OCI-LY1 (cell line): ENCODE measurements around the gene SERPINA6.

Experiments used
- H2AFZ ChIP-seq: fragments of 200-600 bp; sonication (generic), shearing (Covaris generic); 2 replicates; pipeline ENCODE4 v1.6.0; 2014; ENCODE audit warnings: antibody characterized with exemption, mild to moderate bottlenecking, low read length
- H3F3A ChIP-seq: fragments of 200-600 bp; sonication (generic), shearing (Covaris generic); 2 replicates; pipeline ENCODE4 v1.6.0; 2014; ENCODE audit warnings: mild to moderate bottlenecking, antibody characterized with exemption, low read length, moderate library complexity; ENCODE audit not compliant: insufficient read depth
- H3K27ac ChIP-seq: fragments of 200-600 bp; sonication (generic); 2 replicates; pipeline ENCODE4 v1.5.1; 2014; ENCODE audit warnings: low read length, mixed run types, mild to moderate bottlenecking, low read depth; ENCODE audit not compliant: poor library complexity, severe bottlenecking
- H3K27me3 ChIP-seq: fragments of 200-600 bp; sonication (generic); 2 replicates; pipeline ENCODE4 v1.6.0; 2014; ENCODE audit warnings: antibody characterized with exemption, mild to moderate bottlenecking, low read length, moderate library complexity; ENCODE audit not compliant: insufficient read depth
- H3K36me3 ChIP-seq: fragments of 200-600 bp; sonication (generic); 2 replicates; pipeline ENCODE4 v1.6.1; 2014; ENCODE audit warnings: mild to moderate bottlenecking, antibody characterized with exemption, low read length, moderate library complexity, mixed read lengths; ENCODE audit not compliant: insufficient read depth
- H3K4me1 ChIP-seq: fragments of 200-600 bp; sonication (generic); 2 replicates; pipeline ENCODE4 v1.5.1; 2014; ENCODE audit warnings: mild to moderate bottlenecking, low read length, moderate library complexity; ENCODE audit not compliant: insufficient read depth, severe bottlenecking
- H3K4me2 ChIP-seq: fragments of 200-600 bp; sonication (generic), shearing (Covaris generic); 2 replicates; pipeline ENCODE4 v1.6.1; 2014; ENCODE audit warnings: low read length
- H3K4me3 ChIP-seq: fragments of 200-600 bp; sonication (generic); 2 replicates; pipeline ENCODE4 v1.5.1; 2014; ENCODE audit warnings: low read length, low read depth, mild to moderate bottlenecking, mixed read lengths; ENCODE audit not compliant: poor library complexity, severe bottlenecking
- H3K79me2 ChIP-seq: fragments of 200-600 bp; shearing (Covaris generic); 2 replicates; pipeline ENCODE4 v1.6.1; 2016; ENCODE audit warnings: mixed run types, low read length, mixed read lengths; ENCODE audit not compliant: insufficient read depth
- H3K9ac ChIP-seq: fragments of 200-600 bp; sonication (generic), shearing (Covaris generic); 2 replicates; pipeline ENCODE4 v1.6.1; 2014; ENCODE audit warnings: mild to moderate bottlenecking, low read length, mixed read lengths
- H3K9me2 ChIP-seq: fragments of 200-600 bp; sonication (generic), shearing (Covaris generic); 2 replicates; pipeline ENCODE4 v1.6.1; 2014; ENCODE audit warnings: low read depth, mild to moderate bottlenecking, low read length, mixed read lengths
- H3K9me3 ChIP-seq: fragments of 200-600 bp; shearing (Covaris generic); 2 replicates; pipeline ENCODE4 v1.6.1; 2014; ENCODE audit warnings: low read length, mixed read lengths
- H4K20me1 ChIP-seq: fragments of 200-600 bp; sonication (generic), shearing (Covaris generic); 2 replicates; pipeline ENCODE4 v1.6.0; 2016; ENCODE audit warnings: mild to moderate bottlenecking, low read length; ENCODE audit not compliant: insufficient read depth
- EZH2 ChIP-seq: fragments of 200-600 bp; sonication (generic), shearing (Covaris generic); IDR thresholded peaks from 2 replicates; pipeline ENCODE4 v1.8.0; 2017; ENCODE audit warnings: borderline replicate concordance, mixed run types, mild to moderate bottlenecking, antibody characterized with exemption, low read length, moderate library complexity, mixed read lengths
- TF ChIP-seq, protein P1 (sequence below): fragments of 200-600 bp; sonication (generic), shearing (Covaris generic); IDR thresholded peaks from 2 replicates; pipeline ENCODE4 v1.5.1; 2017; ENCODE audit warnings: mild to moderate bottlenecking, antibody characterized with exemption, low read length, moderate library complexity, mixed read lengths

Gene SERPINA6

DNA sequence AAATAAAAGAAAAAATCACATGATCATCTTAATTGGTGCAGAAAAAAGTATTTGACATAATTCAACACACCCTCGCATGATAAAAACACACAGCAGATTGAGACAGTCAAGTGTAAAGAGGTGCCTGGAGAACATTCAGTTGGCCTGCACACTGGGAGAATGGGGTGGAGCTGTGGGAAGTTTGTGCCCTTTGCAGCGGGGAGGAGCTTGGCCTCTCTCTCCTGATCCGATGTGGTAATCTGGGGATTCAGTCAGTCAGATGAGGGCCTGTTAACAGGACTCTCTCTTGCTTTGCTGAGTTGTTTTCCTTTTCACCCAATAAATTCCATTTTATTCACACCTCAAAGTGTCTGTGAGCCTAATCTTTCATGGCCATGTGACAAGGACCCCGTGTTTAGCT, 5.9 kb downstream of the SERPINA6 start:
- H3F3A ChIP-seq: no peaks in the 10 kb centered on the region
- no peak overlapping the region for H3K4me3 ChIP-seq
- H3K9me2 ChIP-seq: no peaks in the 10 kb centered on the region
- no peaks in the 10 kb centered on the region for H4K20me1 ChIP-seq
- no peak overlapping the region for H3K4me2 ChIP-seq
- TF ChIP-seq EZH2: no peak
- TF ChIP-seq, protein P1, sequence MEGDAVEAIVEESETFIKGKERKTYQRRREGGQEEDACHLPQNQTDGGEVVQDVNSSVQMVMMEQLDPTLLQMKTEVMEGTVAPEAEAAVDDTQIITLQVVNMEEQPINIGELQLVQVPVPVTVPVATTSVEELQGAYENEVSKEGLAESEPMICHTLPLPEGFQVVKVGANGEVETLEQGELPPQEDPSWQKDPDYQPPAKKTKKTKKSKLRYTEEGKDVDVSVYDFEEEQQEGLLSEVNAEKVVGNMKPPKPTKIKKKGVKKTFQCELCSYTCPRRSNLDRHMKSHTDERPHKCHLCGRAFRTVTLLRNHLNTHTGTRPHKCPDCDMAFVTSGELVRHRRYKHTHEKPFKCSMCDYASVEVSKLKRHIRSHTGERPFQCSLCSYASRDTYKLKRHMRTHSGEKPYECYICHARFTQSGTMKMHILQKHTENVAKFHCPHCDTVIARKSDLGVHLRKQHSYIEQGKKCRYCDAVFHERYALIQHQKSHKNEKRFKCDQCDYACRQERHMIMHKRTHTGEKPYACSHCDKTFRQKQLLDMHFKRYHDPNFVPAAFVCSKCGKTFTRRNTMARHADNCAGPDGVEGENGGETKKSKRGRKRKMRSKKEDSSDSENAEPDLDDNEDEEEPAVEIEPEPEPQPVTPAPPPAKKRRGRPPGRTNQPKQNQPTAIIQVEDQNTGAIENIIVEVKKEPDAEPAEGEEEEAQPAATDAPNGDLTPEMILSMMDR: no peak
- no peaks in the 10 kb centered on the region for H3K36me3 ChIP-seq
- H2AFZ ChIP-seq: no peak overlapping the region
- no peaks in the 10 kb centered on the region for H3K79me2 ChIP-seq
- no peaks in the 10 kb centered on the region for H3K9me3 ChIP-seq
- no peak overlapping the region for H3K27ac ChIP-seq
- no peaks in the 10 kb centered on the region for H3K27me3 ChIP-seq
- H3K9ac ChIP-seq: no peak overlapping the region
- peaks cover 9% of the 10 kb centered on the region for H3K4me1 ChIP-seq

DNA sequence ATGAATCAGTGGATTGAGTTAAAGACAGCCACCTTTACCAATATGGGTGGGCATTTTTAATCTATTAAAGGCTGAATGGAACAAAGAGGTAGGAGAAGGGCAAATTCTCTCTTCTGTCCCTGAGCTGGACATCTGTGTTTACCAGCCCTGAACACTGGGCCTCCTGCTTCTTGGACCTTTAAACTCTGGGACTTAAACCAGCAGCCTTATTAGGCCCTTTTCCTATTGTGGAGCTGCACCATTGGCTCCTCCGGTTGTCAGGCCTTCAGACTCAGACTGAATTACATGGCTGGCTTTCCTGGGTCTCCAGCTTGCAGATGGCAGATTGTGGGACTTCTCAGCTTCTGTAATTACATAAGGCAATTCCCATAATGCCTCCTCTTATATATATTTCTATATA, 6.4 kb downstream of the SERPINA6 start:
- H3F3A ChIP-seq: no peaks in the 10 kb centered on the region
- no peak overlapping the region for H3K27ac ChIP-seq
- no peaks in the 10 kb centered on the region for H3K27me3 ChIP-seq
- no peak overlapping the region for H2AFZ ChIP-seq
- H3K4me2 ChIP-seq: no peak overlapping the region
- H3K4me1 ChIP-seq: peaks cover 9% of the 10 kb centered on the region
- no peak overlapping the region for H3K4me3 ChIP-seq
- no peaks in the 10 kb centered on the region for H4K20me1 ChIP-seq
- H3K9ac ChIP-seq: no peak overlapping the region
- TF ChIP-seq, protein P1: no peak
- TF ChIP-seq EZH2: no peak
- H3K79me2 ChIP-seq: no peaks in the 10 kb centered on the region
- H3K9me3 ChIP-seq: no peaks in the 10 kb centered on the region
- H3K9me2 ChIP-seq: no peaks in the 10 kb centered on the region
- H3K36me3 ChIP-seq: no peaks in the 10 kb centered on the region

DNA sequence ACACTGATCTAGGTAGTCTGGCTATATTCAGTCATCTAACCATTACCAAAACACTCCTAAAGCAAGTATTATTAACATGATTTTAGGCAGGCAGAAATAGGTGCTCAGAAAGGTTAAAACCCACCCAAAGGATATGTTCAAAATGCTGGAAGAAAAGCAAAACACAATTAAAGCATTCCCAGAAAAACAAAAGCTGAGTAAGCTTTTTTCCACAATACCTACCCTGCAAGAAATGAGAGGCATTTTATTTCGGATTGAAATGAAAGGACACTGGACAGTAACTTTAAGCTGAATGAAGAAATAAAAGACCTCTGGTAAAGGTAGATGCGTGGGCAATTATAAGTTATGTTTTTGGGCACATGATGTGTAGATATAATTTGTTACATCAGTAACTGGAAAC, 8.2 kb downstream of the SERPINA6 start:
- no peak overlapping the region for H3K9ac ChIP-seq
- H3K9me3 ChIP-seq: no peaks in the 10 kb centered on the region
- no peaks in the 10 kb centered on the region for H4K20me1 ChIP-seq
- no peaks in the 10 kb centered on the region for H3K79me2 ChIP-seq
- peaks cover under 1% of the 10 kb centered on the region for H3K4me1 ChIP-seq
- TF ChIP-seq EZH2: no peak
- TF ChIP-seq, protein P1: no peak
- H3F3A ChIP-seq: no peaks in the 10 kb centered on the region
- H3K9me2 ChIP-seq: no peaks in the 10 kb centered on the region
- H3K27me3 ChIP-seq: no peaks in the 10 kb centered on the region
- no peak overlapping the region for H3K4me2 ChIP-seq
- H3K4me3 ChIP-seq: no peak overlapping the region
- H2AFZ ChIP-seq: no peak overlapping the region
- H3K36me3 ChIP-seq: no peaks in the 10 kb centered on the region
- no peak overlapping the region for H3K27ac ChIP-seq
